Ecto neural progenitor cell (in vitro differentiated cells): ENCODE measurements around the gene BTNL3.

ENCODE experiments used
- DNase-seq: peaks from one replicate; pipeline ENCODE4 v3.0.0-alpha.2; 2018; ENCODE audit warnings: low spot score

BTNL3 gene

DNA sequence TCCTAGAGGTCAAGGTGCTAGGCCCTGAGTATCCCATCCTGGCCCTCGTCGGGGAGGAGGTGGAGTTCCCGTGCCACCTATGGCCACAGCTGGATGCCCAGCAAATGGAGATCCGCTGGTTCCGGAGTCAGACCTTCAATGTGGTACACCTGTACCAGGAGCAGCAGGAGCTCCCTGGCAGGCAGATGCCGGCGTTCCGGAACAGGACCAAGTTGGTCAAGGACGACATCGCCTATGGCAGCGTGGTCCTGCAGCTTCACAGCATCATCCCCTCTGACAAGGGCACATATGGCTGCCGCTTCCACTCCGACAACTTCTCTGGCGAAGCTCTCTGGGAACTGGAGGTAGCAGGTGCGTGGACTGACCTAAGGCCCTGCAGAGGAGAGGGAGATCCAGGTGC, 59.3 kb downstream of the BTNL3 start:
- DNase-seq: no peak

DNA sequence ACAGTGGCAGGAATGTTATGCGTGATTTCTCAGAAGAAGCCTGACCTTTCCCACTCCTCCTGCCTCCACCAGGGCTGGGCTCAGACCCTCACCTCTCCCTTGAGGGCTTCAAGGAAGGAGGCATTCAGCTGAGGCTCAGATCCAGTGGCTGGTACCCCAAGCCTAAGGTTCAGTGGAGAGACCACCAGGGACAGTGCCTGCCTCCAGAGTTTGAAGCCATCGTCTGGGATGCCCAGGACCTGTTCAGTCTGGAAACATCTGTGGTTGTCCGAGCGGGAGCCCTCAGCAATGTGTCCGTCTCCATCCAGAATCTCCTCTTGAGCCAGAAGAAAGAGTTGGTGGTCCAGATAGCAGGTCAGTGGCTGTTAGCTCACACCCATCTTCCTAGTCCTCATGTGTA, 61.4 kb downstream of the BTNL3 start:
- DNase-seq: peak; percentile 32

DNA sequence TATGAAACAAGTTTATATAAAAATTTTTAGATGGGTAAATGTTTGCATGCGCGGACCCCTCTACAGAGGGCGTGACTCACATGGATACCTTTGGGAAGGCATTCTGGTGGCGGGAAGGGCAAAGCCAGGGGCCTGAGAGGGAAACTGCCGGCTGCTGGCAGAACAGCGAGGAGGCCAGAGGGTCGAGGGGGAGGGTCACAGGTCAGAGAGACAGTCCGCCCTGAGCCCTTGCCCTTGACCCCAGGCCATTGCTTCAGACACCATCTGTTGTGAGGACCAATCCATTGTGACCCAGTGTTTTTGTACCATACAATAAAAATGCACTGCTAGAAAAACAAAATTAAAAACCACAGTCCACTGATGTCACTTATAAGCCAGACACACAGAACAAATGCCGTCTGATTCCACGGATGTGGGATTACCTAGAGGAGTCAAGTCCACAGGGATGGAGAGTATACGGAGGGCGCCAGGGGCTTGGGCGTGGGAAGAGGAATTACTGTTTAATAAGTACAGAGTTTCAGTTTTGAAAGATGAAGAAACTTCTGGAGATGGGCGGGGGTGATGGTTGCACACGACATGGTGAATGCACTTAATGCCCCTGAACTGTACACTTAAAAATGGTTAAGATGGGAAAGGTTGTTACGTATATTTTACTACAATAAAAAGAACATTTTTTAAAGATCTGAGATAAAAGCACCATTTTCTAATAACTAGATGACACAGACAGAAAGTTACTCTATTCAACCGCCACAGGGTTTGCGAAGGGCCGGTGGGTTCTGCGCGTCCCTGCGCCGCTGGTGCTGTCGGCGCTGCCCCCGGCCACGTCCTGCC, 63.4 kb downstream of the BTNL3 start:
- DNase-seq: peak; percentile 47

DNA sequence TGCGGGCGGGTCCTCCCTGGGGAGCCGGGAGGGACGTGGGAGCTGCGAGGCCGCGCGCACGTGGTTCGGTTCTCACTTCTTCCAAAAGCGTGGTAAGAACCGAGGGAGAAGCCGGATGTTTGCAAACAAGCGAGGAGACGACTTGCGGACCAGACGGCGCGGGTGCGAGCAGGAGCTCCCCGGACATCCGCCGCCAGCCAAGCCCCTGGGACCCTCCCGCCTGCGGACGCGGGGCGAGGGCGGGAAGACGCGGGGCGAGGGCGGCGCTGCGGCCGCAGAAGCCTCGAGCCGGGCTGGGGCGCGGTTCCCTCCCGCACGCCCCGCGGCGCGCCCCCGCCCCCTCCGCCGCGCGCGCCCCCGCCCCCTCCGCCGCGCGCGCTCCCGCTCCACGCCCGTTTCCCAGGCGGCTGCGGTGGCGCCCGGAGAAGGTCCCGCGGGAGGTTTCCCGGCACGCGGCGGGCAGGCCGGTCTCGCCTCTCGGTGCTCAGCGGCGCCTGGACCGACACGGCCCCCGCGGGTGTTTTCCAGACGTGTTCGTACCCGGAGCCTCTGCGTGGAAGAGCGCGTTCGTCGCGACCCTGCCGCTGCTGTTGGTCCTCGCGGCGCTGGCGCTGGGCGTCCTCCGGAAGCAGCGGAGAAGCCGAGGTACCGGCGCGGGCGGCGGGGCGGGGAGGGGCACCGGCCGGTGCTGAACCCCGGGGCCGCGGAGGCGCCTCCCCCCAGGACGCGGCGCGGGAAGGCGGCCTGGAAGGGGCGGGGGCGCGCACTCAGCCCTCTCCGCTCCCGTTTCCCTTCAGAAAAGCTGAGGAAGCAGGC, 64.2 kb downstream of the BTNL3 start:
- peak; percentile 62 for DNase-seq

DNA sequence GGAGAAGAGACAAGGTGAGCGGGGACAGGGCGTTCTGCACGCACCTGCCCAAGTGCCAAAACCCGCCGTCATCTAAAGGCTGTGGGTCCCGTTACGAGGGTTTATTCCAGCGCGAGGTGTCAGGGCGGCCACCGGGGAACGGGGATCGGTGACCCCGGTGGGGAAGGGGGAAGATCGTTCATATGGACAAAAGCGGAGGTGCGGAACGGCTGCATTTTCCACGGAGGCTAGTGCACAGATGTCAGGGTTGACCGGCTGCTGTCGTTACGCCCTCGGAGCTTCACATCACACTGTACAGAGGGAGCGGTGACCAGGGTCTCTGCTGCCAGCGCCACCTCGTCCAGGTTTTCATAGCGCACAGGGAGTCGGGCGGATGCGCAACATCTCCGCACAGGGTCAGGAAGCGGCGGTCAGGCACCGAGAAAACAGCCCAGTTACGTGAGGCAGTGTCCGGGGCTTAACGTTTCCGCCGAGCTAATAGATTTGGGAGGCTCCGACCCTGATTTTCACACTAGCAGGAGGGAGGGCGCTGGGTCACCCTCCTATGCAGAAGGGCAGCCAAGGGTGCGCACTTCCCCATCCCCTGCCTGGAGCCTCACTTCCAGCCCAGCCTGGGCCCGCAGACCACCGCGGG, 65.0 kb downstream of the BTNL3 start:
- DNase-seq: no peak

DNA sequence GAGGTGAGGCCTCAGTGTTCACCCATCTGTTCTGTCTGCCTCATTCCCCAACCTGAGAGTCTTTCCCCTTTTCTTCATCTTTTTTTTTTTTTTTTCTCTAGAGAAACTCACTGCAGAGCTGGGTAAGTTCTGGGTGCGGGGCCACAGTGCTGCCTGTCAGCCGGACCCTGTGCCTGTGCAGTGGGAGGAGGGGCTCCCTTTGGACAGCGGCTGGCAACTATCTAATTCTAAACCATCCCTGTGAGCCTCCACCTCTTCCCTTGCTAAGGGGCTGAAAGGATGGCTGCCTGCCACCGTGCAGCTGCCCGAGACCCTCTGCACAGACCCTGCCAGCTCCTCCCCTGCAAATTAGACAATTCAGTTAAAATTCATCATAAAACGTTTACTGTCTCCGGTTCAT, 65.5 kb downstream of the BTNL3 start:
- peak; percentile 43 for DNase-seq

DNA sequence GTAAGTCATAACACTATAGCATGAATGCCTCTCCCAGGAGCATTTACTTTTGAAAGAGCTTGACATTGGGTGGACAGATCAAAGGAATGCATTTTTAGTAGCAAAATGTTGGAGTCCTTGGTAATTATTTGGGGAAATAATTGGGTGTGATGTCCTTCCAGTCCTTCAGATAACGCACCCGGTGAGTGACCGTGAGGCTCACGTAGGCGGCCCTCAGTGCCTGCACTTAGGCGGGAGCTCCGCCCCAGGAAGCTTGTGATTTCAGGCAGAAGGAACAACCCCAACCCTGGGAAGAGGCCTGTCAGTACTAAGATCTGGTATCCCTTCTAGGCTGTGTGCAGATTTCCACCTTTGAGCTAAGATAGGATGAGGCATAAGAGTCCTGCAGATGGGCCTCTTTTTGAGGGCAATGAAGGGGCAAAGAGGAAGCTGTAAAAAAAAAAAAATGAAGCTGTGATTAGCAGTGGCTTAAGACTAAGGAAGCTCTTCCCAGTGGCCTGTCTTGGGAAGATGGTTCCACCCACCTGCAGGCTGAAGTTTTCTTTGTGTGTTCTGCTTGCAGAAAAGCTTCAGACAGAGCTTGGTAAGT, 66.3 kb downstream of the BTNL3 start:
- DNase-seq: peak; percentile 45
